A549 treated with CpdA at 1 μM for 4 hours (cell line): ENCODE results near the gene EGLN3. TPM values are rescaled to one million over a fixed set of nuclear protein-coding genes. Genes with fewer than 3 reads are reported as not detected.

Source experiments
- total RNA-seq: library from RNA; stranded (reverse); fragments of 200-300 nt; extraction: Qiagen RNA extraction; gene quantifications from 5 replicates; pipeline ENCODE4 v1.2.3, GENCODE V29; 2022; ENCODE audit warnings: low read depth

Gene EGLN3
- total RNA-seq: 3.9 to 5.3 TPM (median 4.4 TPM) in 5 replicates

GRCh38 chr14:33950320-33951182 lies at the start of gene EGLN3:
Gene EGLN3 (minus strand): TSS chr14:33951074. CDS start chr14:33950752, 322 bp downstream.

